ENCODE measurements around the gene ATF4.

- no peak for TF ChIP-seq GATA3 (IDR thresholded peaks at IDR 0.05; ENCODE audit: low read depth, low read length)
- TF ChIP-seq GATA2 (IDR thresholded peaks at IDR 0.05; ENCODE audit: low read depth, low read length): no peak
Measured at GRCh38 chr22:39514373-39514973, 5.9 kb upstream of the ATF4 start.

Data from SH-SY5Y (cell line).